Measurements from ENCODE around the gene RNF4. TPM values are rescaled to one million over a fixed set of nuclear protein-coding genes. Genes with fewer than 3 reads are reported as not detected.

RNF4 gene
- total RNA-seq, 1 experiment from 2014 or later, result 92.0 TPM

DNA sequence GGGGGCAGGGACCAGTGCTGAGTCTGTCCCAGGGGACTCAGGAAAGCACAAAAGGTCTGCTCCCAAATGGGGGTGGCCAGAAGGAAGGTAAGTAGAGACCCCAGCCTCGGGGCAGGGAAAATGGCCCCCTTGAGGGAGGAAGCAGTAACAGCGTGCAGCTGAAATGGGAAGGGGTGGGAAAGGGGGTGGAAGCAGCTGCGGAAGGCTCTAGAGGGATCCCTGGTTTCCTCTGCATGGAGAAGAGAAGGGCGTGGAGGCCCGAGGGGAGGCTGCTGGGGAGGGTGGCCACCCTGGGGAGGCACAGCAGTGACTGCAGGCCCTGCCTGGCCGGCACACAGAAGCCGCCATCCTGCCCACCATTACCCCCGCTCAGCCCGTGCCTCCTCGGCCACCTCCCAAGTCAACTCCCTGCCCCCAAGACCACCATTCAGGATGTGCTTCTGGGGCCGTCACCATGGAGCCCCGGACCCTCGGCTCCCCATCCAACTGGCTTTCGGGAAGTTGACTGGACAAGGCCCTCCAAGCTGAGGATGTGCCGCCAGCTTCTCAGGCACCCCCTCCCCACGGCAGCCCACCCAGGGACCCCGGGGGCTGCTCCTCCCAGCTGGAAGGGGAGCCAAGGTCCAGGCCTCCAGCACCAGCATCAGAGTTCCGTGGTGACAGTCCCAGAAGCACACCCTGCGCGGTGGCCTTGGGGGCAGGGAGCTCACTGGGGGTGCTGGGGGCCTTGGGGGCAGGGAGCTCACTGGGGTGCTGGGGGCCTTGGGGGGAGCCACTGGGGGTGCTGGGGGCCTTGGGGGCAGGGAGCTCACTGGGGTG lies 26.5 kb upstream of the RNF4 start:
- no peak for DNase-seq
- H2BK5ac ChIP-seq (ENCODE audit: insufficient read length, low read length), result no peak overlapping the region
- H3K4me1 ChIP-seq (ENCODE audit: insufficient read depth, low read length), result no peaks in the 10 kb centered on the region; the same call in 1 of the 2 replicates
- H3K23me2 ChIP-seq (ENCODE audit: insufficient read length, low read depth, low read length, poor library complexity, severe bottlenecking), result no peaks in the 10 kb centered on the region
- H3K9ac ChIP-seq (ENCODE audit: extremely low read depth, insufficient read length, low read length), result no peak overlapping the region
- no peak overlapping the region for H2BK12ac ChIP-seq (ENCODE audit: insufficient read length, low read depth, low read length)
- TF ChIP-seq, protein P1, sequence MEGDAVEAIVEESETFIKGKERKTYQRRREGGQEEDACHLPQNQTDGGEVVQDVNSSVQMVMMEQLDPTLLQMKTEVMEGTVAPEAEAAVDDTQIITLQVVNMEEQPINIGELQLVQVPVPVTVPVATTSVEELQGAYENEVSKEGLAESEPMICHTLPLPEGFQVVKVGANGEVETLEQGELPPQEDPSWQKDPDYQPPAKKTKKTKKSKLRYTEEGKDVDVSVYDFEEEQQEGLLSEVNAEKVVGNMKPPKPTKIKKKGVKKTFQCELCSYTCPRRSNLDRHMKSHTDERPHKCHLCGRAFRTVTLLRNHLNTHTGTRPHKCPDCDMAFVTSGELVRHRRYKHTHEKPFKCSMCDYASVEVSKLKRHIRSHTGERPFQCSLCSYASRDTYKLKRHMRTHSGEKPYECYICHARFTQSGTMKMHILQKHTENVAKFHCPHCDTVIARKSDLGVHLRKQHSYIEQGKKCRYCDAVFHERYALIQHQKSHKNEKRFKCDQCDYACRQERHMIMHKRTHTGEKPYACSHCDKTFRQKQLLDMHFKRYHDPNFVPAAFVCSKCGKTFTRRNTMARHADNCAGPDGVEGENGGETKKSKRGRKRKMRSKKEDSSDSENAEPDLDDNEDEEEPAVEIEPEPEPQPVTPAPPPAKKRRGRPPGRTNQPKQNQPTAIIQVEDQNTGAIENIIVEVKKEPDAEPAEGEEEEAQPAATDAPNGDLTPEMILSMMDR (conservative IDR thresholded peaks at IDR 0.05), result no peak
- no peak overlapping the region for H2BK20ac ChIP-seq (ENCODE audit: low read depth, low read length, poor library complexity, severe bottlenecking)
- Mint-ChIP-seq H3K27me3 (ENCODE audit: low read depth) (no peaks in the 10 kb centered on the region; the same call in 1 of the 2 replicates), H3K4me3 (no peak overlapping the region), H3K4me1 (peaks cover 0 to 4% of the 10 kb centered on the region in 2 experiments; a peak in 3 of 4 replicates), H3K9me3 (no peaks in the 10 kb centered on the region), H3K27ac (no peak overlapping the region), H3K36me3 (ENCODE audit: insufficient read depth in 1 of 3, low read depth in 3 of 3) (no peaks in the 10 kb centered on the region)
- no peak overlapping the region for H3K4ac ChIP-seq (ENCODE audit: low read depth, low read length)
- no peaks in the 10 kb centered on the region for H4K20me1 ChIP-seq (ENCODE audit: control insufficient read depth, insufficient read depth, insufficient read length)
- no CpG with 5 or more reads among the region's 20 CpGs for WGBS (ENCODE audit: extremely low coverage, insufficient read length, low lambda C conversion rate)
- H3K9me3 ChIP-seq (ENCODE audit: control insufficient read depth, low read depth, low read length), result no peaks in the 10 kb centered on the region
- no peak overlapping the region for H2BK15ac ChIP-seq (ENCODE audit: low read depth, low read length)
- no peak overlapping the region for H4K91ac ChIP-seq (ENCODE audit: insufficient read length, low read depth, low read length)
- no peak overlapping the region for H3K56ac ChIP-seq (ENCODE audit: insufficient read length, low read depth, low read length)
- H4K5ac ChIP-seq (ENCODE audit: insufficient read length, low read depth, low read length), result no peak overlapping the region
- H3K14ac ChIP-seq (ENCODE audit: insufficient read depth, low read length), result no peak overlapping the region
- no peak overlapping the region for H3K18ac ChIP-seq (ENCODE audit: insufficient read length, low read depth, low read length)
- no peak overlapping the region for H2AK5ac ChIP-seq (ENCODE audit: insufficient read length, low read length)
- no peak overlapping the region for H3T11ph ChIP-seq (ENCODE audit: low read length)
- no peaks in the 10 kb centered on the region for H3K79me2 ChIP-seq (ENCODE audit: insufficient read depth, low read length)
- no peak overlapping the region for H3K23ac ChIP-seq (ENCODE audit: insufficient read length, low read depth, low read length)
- no peaks in the 10 kb centered on the region for H3K79me1 ChIP-seq (ENCODE audit: insufficient read depth, low read depth, low read length, poor library complexity, severe bottlenecking)
- H2BK120ac ChIP-seq (ENCODE audit: low read depth, low read length, poor library complexity, severe bottlenecking), result no peak overlapping the region
- no peak overlapping the region for H3K4me2 ChIP-seq (ENCODE audit: insufficient read depth, insufficient read length, low read length)
- H2AFZ ChIP-seq (ENCODE audit: low read length), result no peak overlapping the region
- H3K27ac ChIP-seq (ENCODE audit: insufficient read length, low read depth, low read length), result no peak overlapping the region
- no peaks in the 10 kb centered on the region for H3K27me3 ChIP-seq (ENCODE audit: insufficient read depth, low read length)
- no peak overlapping the region for H4K8ac ChIP-seq (replicated peaks; ENCODE audit: insufficient read length, low read depth, low read length)
